ENCODE data around the gene ANKRD34A.

The ANKRD34A gene

GRCh38 chr1:145965119-145965744 lies 857 bp upstream of the ANKRD34A start:
- no peak for DNase-seq

- DNase-seq = no peak
Observed at GRCh38 chr1:145963265-145964019, 933 bp downstream of the ANKRD34A start.

GRCh38 chr1:145962157-145963102 lies 1.9 kb downstream of the ANKRD34A start:
- peak; percentile 83 for DNase-seq

GRCh38 chr1:145961425-145962156 lies 2.8 kb downstream of the ANKRD34A start:
- DNase-seq = peak; percentile 85

- no peak for DNase-seq
Observed at GRCh38 chr1:145961109-145961424, 3.3 kb downstream of the ANKRD34A start.

- DNase-seq = peak; percentile 80
Observed at GRCh38 chr1:145960468-145961108, 3.8 kb downstream of the ANKRD34A start.

- no peak for DNase-seq
Observed at GRCh38 chr1:145959957-145960467, 4.4 kb downstream of the ANKRD34A start.

GRCh38 chr1:145959333-145959732 lies 5.0 kb downstream of the ANKRD34A start:
- DNase-seq = no peak

GRCh38 chr1:145958734-145959133 lies 5.6 kb downstream of the ANKRD34A start:
- no peak for DNase-seq

- DNase-seq = peak; percentile 96
Observed at GRCh38 chr1:145957443-145958319, 6.7 kb downstream of the ANKRD34A start, which contains the start of gene LIX1L. Gene LIX1L (minus strand): TSS chr1:145958017. CDS start chr1:145957927, 90 bp downstream.

GRCh38 chr1:145956781-145957442 lies 7.5 kb downstream of the ANKRD34A start:
- DNase-seq = no peak

- no peak for DNase-seq
Observed at GRCh38 chr1:145956361-145956760, 8.0 kb downstream of the ANKRD34A start.

GRCh38 chr1:145955436-145955835 lies 8.9 kb downstream of the ANKRD34A start:
- DNase-seq = no peak

- no peak for DNase-seq
Observed at GRCh38 chr1:145953861-145954260, 10.5 kb downstream of the ANKRD34A start.

GRCh38 chr1:145952903-145953302 lies 11.5 kb downstream of the ANKRD34A start:
- DNase-seq = no peak

- no peak for DNase-seq
Observed at GRCh38 chr1:145951526-145951925, 12.8 kb downstream of the ANKRD34A start.

GRCh38 chr1:145949219-145949618 lies 15.2 kb downstream of the ANKRD34A start:
- no peak for DNase-seq

GRCh38 chr1:145947551-145947950 lies 16.8 kb downstream of the ANKRD34A start:
- no peak for DNase-seq

- no peak for DNase-seq
Observed at GRCh38 chr1:145946477-145946986, 17.8 kb downstream of the ANKRD34A start.

GRCh38 chr1:145944532-145944931 lies 19.8 kb downstream of the ANKRD34A start:
- DNase-seq = no peak
